ENCODE measurements around the gene ARHGAP42. TPM values are rescaled to one million over a fixed set of nuclear protein-coding genes. Genes with fewer than 3 reads are reported as not detected.

Gene ARHGAP42
- total and polyA plus RNA-seq, 2 experiments from 2014 or later: 0.74 to 2.7 TPM

DNA sequence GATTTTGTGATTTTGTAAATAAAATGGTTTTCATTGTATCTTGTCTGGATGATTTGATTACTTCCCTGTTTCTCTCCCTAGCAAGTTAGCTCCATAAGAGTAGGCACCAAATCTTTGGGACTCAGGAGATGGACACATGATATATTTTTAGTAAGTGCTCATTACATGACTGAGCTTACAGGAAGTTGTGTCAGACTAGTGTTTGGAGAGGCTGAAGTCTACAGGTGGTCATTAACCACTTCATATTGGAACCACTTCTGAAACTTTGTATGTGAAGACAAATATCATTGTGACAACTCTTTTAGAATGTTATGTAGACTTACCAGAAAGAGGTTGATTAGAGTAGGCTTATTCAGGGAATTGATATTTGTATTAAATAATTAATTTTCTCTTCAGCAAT is 19.1 kb downstream of the ARHGAP42 start:
- in situ Hi-C loops (cut with MboI): no loop called here
- Histone ChIP-seq H4K20me1 (ENCODE audit: insufficient read depth) (no peaks in the 10 kb centered on the region), H3K4me2 (ENCODE audit: unreplicated experiment) (no peak overlapping the region), H3K27me3 (replicated peaks; ENCODE audit: insufficient read depth) (no peaks in the 10 kb centered on the region), H3K9me2 (ENCODE audit: insufficient read depth) (no peaks in the 10 kb centered on the region), H3K9me3 (ENCODE audit: low read depth) (no peaks in the 10 kb centered on the region), H3K79me2 (ENCODE audit: insufficient read depth) (no peaks in the 10 kb centered on the region), H3K4me3 (no peak overlapping the region), H3K9ac (no peak overlapping the region), H3K36me3 (ENCODE audit: low read depth) (no peaks in the 10 kb centered on the region), H3K4me1 (ENCODE audit: insufficient read depth) (no peaks in the 10 kb centered on the region; the same call in 1 of the 2 replicates), H3F3A (ENCODE audit: insufficient read depth) (no peaks in the 10 kb centered on the region), H3K27ac (no peak overlapping the region), H2AFZ (no peak overlapping the region)
- TF ChIP-seq EZH2phosphoT487 (IDR thresholded peaks at IDR 0.05; ENCODE audit: insufficient read depth, low read depth) (no peak), EZH2 (IDR thresholded peaks at IDR 0.05; ENCODE audit: insufficient read depth, poor library complexity, severe bottlenecking) (no peak)
- no peak for DNase-seq

DNA sequence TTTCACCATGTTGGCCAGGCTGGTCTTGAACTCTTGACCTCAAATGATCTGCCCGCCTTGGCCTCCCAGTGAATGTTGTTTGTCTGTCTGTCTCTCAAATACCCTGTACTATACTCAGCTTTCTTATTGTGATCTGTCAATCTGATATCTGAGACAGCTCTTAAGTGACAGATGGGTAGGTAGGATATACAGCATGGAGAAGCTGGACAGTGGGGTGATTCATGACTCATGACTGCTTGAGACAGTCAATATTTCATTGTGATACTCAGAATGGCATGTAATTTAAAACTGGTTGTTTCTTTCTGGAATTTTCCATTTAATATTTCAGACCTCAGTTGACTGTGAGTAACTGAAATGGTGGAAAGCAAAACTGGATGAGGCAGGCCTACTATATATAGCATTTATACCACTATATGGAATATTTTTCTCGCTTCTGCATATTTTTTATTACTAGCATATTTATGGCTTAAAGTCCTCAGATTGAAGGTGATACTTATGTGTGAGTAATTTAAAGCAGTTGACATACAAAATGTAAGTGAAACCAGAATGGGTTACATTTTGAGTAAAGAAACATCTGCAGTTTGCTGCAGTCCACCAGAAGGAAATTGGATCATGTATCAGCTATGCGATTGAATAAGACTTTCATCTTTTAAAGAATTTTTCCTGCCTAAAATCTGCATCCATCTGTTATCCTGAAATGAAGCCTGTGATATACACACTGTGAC is 22.3 kb downstream of the ARHGAP42 start:
- no peak overlapping the region for H3K4me2 ChIP-seq (ENCODE audit: unreplicated experiment)
- no peaks in the 10 kb centered on the region; the same call in 1 of the 2 replicates for H3K4me1 ChIP-seq (ENCODE audit: insufficient read depth)
- 82 to 87% methylated on average over 3 of the region's 3 CpGs for WGBS, 2 experiments (ENCODE audit: low coverage in 1 of 2, low lambda C conversion rate in 2 of 2, missing lambda C conversion rate in 2 of 2)
- H3K9me2 ChIP-seq (ENCODE audit: insufficient read depth): no peaks in the 10 kb centered on the region
- in situ Hi-C loops (cut with MboI): no loop called here
- H3K36me3 ChIP-seq (ENCODE audit: low read depth): no peaks in the 10 kb centered on the region
- H2AFZ ChIP-seq: no peak overlapping the region
- H3F3A ChIP-seq (ENCODE audit: insufficient read depth): no peaks in the 10 kb centered on the region
- DNase-seq: peak; percentile 5
- TF ChIP-seq EZH2 (IDR thresholded peaks at IDR 0.05; ENCODE audit: insufficient read depth, poor library complexity, severe bottlenecking): no peak
- no peaks in the 10 kb centered on the region for H4K20me1 ChIP-seq (ENCODE audit: insufficient read depth)
- no peaks in the 10 kb centered on the region for H3K79me2 ChIP-seq (ENCODE audit: insufficient read depth)
- H3K27me3 ChIP-seq (replicated peaks; ENCODE audit: insufficient read depth): no peaks in the 10 kb centered on the region
- H3K9me3 ChIP-seq (ENCODE audit: low read depth): no peaks in the 10 kb centered on the region
- no peak overlapping the region for H3K9ac ChIP-seq
- no peak overlapping the region for H3K4me3 ChIP-seq
- no peak overlapping the region for H3K27ac ChIP-seq

DNA sequence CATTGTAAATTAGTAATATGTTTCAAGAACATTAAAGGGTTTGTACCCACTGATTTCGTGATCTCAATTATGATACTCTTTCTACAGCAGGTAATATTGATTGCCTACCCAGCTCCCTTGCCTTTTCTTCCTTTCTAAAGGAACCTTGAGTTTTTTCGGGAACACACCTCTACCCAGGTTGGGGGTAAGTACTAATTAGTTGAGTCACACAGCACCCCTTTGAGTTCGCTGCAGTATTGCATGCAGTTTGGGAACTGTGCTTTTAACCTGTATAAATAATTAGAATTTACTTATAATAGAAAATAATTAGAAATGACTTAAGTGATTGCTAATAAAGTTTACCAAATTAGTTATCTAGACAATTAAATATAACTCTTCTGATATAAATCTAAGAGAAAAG is 24.9 kb downstream of the ARHGAP42 start:
- in situ Hi-C loops (cut with MboI): no loop called here
- no peak overlapping the region for H3K27ac ChIP-seq
- no peak overlapping the region for H3K9ac ChIP-seq
- no peaks in the 10 kb centered on the region for H3K79me2 ChIP-seq (ENCODE audit: insufficient read depth)
- H3K4me3 ChIP-seq: no peak overlapping the region
- TF ChIP-seq EZH2 (IDR thresholded peaks at IDR 0.05; ENCODE audit: insufficient read depth, poor library complexity, severe bottlenecking) (no peak), EZH2phosphoT487 (IDR thresholded peaks at IDR 0.05; ENCODE audit: insufficient read depth, low read depth) (no peak)
- 96 to 98% methylated on average over 3 of the region's 3 CpGs for WGBS, 2 experiments (ENCODE audit: low coverage in 1 of 2, low lambda C conversion rate in 2 of 2, missing lambda C conversion rate in 2 of 2)
- no peaks in the 10 kb centered on the region for H3F3A ChIP-seq (ENCODE audit: insufficient read depth)
- no peak for DNase-seq
- H3K4me2 ChIP-seq (ENCODE audit: unreplicated experiment): no peak overlapping the region
- H3K4me1 ChIP-seq (ENCODE audit: insufficient read depth): no peaks in the 10 kb centered on the region; the same call in 1 of the 2 replicates
- no peaks in the 10 kb centered on the region for H3K9me3 ChIP-seq (ENCODE audit: low read depth)
- H4K20me1 ChIP-seq (ENCODE audit: insufficient read depth): no peaks in the 10 kb centered on the region
- H2AFZ ChIP-seq: no peak overlapping the region
- H3K9me2 ChIP-seq (ENCODE audit: insufficient read depth): no peaks in the 10 kb centered on the region
- no peaks in the 10 kb centered on the region for H3K27me3 ChIP-seq (replicated peaks; ENCODE audit: insufficient read depth)
- H3K36me3 ChIP-seq (ENCODE audit: low read depth): no peaks in the 10 kb centered on the region

DNA sequence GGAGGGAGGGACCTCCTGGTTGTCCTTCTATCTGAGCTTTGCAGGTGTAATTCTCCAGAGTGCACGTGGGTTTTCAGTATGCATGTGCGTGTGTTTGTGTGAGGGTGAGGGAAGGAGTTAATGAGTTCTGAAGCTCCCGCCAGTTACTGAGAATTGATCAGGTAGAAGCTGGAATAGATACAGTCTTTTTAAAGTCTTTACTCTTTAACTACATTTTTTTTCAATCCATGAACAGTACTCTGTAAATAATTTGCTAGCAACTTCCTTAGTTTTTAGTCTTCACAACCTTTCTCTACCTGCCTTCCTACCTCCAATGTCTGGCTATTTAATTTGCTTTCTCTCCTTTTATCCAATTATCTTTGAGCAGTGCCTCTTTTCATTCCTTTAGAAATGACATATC is 25.5 kb downstream of the ARHGAP42 start:
- Histone ChIP-seq H3K27ac (no peak overlapping the region), H3K4me1 (ENCODE audit: insufficient read depth) (no peaks in the 10 kb centered on the region; the same call in 1 of the 2 replicates), H3K36me3 (ENCODE audit: low read depth) (no peaks in the 10 kb centered on the region), H3K4me3 (no peak overlapping the region), H3F3A (ENCODE audit: insufficient read depth) (no peaks in the 10 kb centered on the region), H4K20me1 (ENCODE audit: insufficient read depth) (no peaks in the 10 kb centered on the region), H3K79me2 (ENCODE audit: insufficient read depth) (no peaks in the 10 kb centered on the region), H2AFZ (no peak overlapping the region), H3K27me3 (replicated peaks; ENCODE audit: insufficient read depth) (no peaks in the 10 kb centered on the region), H3K9ac (no peak overlapping the region), H3K9me2 (ENCODE audit: insufficient read depth) (no peaks in the 10 kb centered on the region), H3K9me3 (ENCODE audit: low read depth) (no peaks in the 10 kb centered on the region), H3K4me2 (ENCODE audit: unreplicated experiment) (no peak overlapping the region)
- no peak for DNase-seq
- TF ChIP-seq EZH2 (IDR thresholded peaks at IDR 0.05; ENCODE audit: insufficient read depth, poor library complexity, severe bottlenecking): no peak
- TF ChIP-seq EZH2phosphoT487 (IDR thresholded peaks at IDR 0.05; ENCODE audit: insufficient read depth, low read depth): no peak
- in situ Hi-C loops (cut with MboI): no loop called here
- WGBS, 2 experiments (ENCODE audit: low coverage in 1 of 2, low lambda C conversion rate in 2 of 2, missing lambda C conversion rate in 2 of 2): 69 to 84% methylated on average over 3 of the region's 3 CpGs
